ENCODE data around the gene PTRH2.
A peak's percentile ranks its signal among the peaks of the same experiment; 100 is the strongest.
"Not testable (repeated sequence)": the region's sequence is repeated elsewhere in the genome, so short reads cannot be mapped to it uniquely, and the experiment has no call there.

Gene PTRH2

DNA sequence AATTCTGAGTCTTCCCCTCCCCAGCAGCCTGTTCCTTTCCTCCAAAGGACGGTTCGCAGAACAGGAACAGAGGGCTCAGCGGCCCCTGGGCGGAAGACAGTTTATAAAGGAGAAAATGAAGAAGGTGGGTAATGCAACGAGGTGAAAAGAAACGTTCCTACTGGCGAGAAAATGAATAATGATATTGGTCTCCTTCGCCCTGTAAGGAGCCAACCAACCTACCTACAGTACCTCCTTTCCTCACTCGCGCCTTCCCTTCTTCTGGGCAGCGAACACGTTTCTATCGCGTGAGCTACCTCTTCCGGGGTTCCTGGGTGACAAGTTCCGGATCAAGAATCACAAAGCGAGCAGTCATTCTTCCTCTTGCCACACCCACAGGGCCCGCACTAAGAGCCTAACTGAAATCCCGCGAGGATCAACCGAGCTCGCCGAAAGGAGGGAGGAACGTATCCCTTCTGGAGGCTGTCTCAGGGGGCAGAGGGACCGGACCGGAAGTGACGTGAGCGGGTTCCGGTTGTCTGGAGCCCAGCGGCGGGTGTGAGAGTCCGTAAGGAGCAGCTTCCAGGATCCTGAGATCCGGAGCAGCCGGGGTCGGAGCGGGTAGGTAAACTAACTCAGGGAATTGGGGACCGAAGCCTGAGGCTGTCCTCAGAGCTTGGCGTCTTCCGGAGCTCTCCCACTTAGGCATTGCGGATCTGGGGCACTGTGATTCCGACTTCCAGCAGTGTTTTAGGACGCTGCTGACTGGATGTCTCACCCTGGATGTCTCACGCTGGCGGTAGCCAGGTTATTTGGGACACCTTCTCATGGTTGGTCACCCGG, at the start of gene PTRH2, which contains the start of gene VMP1:
PTRH2 (minus strand) TSS at position 282 of the 822 bp plus-strand sequence. CDS start 9,452 bp downstream, outside the sequence.
VMP1 (plus strand) TSS at position 506 of the 822 bp plus-strand sequence. CDS start 23,793 bp downstream, outside the sequence.
- DNase-seq: peak; percentile 84

DNA sequence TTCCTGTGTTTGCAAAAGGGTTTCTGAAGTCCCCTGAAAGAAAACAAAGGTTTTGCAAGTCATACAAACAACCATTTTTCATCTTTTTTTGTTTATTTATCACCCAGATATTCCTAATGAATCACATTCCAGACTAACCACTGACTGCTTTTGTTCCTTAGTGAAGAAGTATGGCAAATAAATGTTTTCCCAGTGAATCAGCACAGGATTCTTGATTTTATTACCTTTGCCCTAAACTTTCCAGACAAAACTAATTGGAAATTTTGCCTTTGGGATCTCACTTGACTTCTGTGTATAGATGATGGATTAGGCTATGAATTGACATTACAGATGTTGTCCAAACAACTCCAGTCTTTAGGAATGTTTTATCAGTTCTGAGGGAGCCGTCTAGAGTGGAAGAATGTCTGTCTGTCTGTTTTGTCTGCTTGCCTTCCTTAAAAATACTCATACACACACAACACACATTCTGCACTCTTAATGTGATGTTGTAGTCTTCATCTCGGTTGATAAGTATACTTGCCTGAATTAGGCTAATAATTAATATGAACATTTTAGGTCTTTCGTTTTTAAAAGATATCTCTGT, 49.1 kb upstream of the PTRH2 start:
- DNase-seq: no peak

DNA sequence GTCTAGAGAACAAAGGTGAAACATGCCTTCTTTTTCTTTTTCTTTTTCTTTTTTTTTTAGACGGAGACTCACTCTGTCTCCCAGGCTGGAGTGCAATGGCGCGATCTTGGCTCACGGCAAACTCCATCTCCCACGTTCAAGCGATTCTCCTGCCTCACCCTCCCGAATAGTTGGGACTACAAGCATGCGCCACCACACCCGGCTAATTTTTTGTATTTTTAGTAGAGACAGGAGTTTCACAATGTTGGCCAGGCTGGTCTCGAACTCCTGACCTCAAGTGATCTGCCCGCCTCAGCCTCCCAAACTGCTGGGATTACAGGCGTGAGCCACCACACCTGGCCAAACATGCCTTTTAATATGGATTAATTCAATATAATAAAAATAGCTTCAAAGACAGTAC, 47.8 kb upstream of the PTRH2 start:
- DNase-seq: not testable (repeated sequence)

DNA sequence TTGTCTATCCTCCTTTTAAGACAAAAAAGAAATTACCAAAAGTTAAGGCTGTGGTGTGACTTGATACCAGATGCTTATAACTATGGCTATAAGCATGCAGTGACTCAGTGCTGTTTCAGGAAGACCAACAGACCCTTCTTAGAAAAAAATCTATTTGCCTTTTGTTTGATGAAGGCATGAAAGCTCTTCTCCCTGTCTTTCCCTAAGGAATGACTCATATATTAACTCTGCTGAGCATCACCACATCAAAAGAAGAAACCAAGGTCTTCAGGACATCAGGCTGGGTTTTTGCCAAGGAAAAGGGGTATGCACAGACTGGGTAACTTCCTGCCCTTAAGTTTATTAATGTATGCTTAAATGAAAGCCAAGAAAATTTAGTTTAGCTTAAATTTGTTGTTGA, 47.3 kb upstream of the PTRH2 start:
- DNase-seq: no peak

DNA sequence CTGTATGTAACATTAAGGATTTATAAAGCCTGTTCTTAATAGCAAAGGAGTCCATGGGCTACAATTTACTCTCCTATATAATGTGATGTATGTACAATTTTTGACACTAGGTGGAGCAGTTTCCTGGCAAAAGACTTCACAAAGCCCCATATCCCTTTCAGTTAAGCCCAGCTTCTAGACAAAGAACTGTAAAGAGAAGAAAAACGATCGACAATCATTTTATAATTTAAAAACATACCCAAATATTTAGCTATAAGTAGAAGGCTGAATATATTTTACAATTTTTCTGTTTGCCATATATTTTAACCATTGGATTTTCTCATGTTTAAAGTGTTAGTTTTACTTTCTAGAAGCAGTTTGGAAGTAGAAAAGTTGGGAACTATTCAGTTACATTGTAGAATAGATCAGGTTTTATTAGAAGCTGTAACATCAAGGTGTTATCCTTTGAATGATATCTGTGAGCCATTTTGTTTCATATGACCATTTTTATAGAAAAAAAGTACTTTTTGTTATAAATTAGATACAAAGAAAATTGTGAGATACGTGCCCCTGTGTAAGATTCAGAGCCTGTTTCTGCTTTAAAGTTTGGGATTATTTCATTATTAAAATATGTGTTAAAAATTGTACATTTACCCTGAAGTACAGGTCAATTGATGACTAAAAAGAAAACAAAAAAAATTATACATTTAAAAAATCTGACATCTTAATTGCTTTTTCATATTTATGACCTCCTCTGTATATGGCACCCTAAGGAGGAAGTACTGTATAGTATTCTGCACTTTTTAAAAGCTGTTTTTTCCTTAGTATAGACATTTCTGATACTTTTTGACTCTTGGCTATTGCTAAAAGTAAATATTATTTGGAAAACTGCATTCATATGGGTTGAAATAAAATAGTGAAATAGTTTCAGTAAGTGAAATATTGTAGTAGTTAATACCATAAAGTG, 46.6 kb upstream of the PTRH2 start:
- DNase-seq: no peak

DNA sequence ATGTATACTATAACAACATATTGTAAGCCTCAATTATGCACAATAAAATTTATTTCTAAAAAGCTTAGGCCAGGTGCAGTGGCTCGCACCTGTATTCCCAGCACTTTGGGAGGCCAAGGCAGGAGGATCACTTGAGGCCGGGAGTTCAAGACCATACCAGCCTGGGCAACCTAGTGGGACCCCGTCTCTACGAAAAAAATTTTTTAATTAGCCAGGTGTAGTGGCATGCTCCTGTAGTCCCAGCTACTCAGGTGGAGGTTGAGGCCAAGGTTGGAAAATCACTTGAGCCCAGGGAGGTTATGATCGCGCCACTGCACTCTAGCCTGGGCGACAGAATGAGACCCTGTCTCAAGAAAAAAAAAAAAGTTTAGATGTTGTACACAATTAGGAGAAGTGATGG, 45.7 kb upstream of the PTRH2 start:
- no peak for DNase-seq

DNA sequence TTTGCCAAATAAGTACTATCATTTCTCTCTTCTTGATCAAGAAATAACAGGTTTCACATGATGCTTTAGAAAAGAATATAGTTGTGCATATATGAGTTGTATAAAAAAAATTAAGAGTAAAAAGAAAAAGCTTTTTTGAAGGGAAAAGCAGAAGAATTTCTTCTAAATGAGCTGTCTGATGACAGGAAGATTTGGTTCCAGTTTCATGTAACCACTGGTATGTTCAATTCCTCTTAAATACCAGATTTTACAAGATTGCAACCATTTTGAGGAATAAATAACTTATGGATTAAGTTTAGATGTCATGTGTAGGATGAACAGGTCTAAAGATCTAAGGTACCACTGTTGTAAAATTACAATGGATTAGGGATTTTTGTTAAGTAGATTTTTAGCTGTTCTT, 45.2 kb upstream of the PTRH2 start:
- no peak for DNase-seq

DNA sequence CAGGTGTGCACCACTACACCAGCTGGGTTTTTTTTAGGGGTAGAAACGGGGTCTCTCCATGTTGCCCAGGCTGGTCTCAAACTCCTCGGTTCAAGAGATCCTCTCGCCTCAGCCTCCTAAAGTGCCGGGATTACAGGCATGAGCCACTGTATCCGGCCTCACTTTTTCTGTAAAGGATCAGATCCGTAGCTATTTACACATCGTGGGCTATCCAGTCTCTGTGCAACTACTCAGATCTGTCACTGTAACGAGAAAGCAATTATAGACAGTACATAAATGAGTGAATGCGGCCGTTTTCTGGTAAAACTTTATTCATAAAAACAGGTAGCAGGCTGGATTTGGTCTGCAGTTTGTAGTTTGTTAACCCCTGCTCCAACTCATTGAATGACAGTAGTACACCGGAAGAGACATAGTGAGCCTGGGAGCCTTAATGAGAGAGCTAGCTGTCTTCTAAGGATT, 44.8 kb upstream of the PTRH2 start:
- no peak for DNase-seq

DNA sequence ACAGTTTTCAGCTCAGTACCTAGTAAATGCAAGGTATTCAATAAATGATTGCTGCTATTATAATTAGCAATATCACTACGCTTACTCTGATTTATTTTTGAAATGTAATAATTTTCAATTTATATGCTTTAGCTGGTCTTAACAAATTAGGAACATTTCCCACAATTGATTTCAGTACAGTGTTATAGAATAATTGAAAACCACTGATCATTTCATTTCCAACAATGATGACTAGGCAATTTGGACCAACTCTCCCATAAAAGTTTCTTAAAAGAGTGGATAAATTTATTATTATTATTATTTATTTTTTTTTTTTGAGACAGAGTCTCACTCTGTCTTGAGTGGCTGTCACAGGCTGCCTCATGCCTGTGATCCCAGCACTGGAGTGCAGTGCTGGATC, 41.4 kb upstream of the PTRH2 start:
- DNase-seq: no peak

DNA sequence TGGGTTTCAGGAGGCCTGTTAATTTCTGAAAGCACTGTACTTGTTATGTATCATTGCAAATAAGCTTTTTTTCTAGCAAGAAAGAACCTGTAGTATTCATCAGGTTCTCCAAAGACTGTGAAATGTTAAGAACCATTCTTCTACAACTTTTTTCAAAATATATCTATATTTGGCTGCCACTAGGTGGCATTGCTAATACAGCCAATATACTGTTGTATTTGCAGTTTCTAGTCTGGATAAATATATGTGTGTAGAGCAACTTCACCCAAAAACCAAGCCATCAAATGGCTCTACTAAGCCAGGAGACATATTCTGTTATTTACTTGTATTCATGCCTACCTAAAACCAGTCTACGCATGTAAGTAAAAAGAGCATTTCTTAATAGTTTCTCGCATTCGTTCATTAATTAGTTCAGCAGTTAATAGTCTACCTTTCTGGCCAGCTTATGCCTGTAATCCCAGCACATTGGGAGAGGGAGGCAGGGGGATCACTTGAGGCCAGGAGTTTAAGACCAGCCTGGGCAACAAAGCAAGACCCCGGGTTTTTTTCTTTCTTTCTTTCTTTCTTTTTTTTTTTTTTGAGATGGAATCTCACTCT, 39.7 kb upstream of the PTRH2 start:
- DNase-seq: no peak

DNA sequence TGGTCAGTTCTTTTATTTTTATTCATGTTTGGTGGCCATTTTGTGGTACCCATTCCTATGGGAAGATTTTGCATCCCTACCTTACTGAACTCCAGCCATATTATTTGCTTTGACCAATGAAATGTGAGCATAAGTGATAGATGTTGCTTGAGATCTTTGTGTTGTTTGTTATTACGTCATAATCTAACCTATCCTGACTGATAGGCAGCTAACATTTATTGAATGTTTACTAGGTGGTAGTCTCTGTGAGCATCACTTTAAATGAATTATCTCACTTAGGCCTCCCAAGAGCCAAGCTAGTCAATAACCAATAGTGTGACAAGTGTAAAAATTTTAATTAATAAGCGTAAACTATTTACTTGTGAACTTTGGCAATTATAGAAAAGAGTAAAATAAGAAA, 37.8 kb upstream of the PTRH2 start:
- DNase-seq: no peak

DNA sequence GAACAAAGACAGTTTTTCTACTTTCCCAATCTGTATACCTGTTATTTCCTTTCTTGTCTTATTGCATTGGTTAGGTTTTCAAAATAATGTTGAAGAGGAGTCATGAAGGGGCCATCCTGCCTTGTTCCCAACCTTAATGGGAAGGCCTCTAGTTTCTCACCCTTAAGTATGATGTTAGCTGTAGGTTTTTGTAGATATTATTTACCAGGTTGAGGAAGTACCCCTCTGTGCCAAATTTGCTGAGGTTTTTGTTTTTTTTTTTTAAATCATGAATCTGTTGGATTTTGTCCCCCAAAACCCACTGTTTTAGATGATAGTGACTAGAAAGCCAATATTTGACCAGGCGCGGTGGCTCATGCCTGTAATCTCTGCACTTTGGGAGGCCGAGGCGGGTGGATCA, 36.6 kb upstream of the PTRH2 start:
- DNase-seq: no peak

DNA sequence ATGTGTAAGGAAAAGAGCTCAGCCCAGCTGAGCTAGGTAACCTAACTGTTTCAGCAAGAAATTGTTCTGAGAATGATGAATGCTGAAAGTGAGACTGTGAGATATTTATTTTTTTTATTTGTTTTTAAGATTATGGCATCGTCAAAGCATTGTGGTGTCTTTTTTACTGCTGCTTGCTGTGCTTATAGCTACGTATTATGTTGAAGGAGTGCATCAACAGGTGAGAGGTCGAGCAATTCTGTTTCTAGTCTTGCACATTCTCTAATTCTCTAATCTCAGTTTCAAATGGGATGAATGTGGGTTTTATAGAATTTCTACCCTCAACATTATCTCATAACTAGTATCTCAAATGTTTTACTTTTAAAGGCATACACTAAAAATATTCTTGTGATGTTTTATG, 30.1 kb upstream of the PTRH2 start:
- no peak for DNase-seq

DNA sequence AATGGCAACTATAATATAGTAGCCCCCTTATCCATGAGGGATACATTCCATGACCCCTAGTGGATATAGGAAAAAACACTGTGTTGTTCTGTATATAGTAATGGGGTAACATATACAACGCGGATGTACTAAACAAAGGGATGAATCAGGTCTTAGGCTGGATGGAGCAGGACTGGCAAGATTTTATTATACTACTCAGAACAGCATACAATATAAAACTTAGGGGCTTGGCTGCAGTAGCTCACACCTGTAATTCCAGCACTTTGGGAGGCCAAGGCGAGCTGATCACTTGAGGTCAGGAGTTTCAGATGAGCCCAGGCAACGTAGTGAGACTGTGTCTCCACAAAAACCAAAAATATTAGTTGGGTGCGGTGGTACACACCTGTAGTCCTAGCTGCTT, 27.0 kb upstream of the PTRH2 start:
- DNase-seq: no peak

DNA sequence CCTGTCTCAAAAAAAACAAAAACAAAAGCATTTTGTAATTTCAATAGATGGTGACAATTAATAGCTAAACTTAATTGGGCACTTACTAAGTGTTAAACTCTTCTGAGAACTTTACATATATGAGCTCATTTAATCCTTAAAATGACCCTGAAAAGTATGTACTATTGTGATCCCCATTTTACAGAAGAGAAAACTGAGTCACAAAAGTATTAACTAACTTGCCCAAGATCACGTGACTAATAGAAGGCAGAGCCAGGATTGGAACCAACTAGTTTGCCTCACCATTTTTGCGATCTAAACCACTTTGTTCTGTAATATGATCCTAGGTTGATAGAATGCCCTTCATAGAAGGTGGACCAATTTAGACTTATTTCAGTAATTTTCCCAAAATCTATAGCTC, 26.5 kb upstream of the PTRH2 start:
- no peak for DNase-seq

DNA sequence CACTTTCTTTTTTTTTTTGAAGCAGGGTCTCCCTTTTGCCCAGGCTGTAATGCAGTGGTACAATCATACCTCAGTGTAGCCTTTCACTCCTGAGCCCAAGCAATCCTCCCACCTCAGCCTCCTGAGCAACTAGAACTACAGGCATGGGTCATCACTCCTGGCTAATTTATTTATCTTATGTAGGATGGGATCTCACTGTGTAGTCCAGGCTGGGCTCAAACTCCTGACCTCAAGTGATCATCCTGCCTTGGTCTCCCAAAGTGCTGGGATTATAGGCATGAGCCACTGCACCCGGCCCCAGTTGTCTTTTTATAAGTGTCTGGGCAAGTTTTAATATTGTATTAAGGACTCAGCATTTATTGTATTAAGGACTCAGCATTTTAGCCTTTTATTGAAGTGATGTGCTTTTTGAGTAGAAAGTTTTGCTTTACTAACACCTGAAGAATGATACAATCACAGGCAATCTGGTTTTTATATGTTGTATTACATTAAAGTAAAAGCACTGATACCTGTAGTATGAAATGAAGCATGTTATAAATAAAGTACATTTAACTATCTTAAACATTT, 23.1 kb upstream of the PTRH2 start:
- DNase-seq: no peak

DNA sequence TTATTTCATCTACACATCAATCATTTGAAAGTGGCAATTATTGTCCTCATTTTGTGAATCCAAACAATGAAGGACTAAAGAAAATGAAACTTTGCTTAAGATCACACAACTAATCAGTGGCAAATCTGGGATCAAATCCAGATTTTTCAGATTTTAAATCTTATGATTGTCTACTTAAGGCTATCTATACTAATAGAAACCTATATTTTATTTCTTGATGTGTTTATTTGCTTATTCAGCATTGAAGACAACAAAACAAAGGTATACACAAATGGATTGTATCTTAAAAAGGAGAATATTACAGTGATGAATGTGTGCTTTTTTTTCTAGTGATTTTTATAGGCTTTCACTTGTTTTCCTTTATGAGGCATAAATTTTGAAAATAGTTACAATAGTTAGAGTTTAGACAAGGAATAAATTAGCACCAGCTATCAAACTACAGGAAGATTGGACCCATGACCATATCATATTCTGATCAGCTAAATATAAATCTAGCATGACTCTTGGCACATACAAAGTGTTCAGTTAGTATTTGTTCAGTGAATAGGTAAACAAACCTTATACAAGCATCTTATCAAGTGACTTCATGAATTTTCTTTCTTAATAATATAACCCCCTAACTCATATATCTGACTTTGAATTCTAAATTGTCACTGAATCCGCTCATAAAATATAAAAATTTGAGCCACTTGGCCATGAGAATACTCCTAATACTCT, 20.7 kb upstream of the PTRH2 start:
- DNase-seq: no peak

DNA sequence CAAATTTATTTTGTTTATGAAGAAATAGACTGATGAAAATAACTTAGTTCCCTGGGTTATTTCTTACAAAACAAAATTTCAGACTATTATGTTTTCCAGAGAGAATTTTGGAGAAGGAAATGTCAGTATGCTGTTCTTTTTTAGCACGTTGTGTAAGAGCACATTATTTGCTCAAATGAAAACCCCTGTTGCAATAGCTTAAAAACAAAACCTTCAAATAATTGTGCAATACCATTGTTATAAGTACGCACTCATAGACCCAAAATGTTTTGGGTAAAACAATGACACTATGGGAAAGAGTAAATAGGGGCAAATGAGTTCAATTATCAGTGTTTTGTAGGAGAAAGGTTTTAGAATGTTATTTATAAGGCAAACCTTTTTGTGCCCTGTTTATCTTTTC, 18.5 kb upstream of the PTRH2 start:
- no peak for DNase-seq

DNA sequence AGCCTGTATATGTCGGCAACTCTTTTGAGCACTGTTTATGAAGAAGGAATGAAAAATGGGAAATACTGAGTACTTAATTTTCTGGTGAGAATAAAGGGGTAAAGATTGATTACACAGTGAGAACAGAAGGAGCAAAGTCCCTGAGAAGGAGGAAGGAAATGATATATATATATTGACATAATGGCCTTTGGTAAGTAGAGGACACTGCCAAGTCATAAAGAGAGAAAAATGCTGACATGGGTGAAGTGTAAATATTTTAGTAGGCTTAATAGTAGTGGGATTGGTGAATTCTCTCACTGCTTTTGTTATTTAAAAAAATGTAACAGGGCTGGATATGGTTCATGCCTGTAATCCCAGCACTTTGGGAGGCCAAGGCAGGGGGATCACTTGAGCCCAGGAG, 16.4 kb upstream of the PTRH2 start:
- DNase-seq: no peak

DNA sequence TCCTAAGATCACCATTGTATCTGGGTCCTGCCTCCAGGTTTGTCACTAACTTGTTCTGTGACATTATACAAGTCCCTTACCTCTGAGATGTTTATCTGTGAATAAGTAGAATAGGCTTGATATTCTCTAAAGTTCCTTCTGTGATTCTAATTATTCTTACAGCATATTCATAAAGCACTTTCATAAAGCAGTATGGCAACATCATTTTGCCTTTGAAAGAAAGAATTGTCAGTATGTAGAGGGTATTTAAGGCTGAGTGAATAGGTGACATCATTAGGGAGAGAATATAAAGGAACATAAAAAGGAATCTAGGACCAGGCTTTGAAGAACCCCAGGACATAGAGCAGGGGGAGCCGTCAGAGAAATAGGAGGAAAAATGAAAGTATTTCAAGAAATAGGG, 15.8 kb upstream of the PTRH2 start:
- DNase-seq: no peak

DNA sequence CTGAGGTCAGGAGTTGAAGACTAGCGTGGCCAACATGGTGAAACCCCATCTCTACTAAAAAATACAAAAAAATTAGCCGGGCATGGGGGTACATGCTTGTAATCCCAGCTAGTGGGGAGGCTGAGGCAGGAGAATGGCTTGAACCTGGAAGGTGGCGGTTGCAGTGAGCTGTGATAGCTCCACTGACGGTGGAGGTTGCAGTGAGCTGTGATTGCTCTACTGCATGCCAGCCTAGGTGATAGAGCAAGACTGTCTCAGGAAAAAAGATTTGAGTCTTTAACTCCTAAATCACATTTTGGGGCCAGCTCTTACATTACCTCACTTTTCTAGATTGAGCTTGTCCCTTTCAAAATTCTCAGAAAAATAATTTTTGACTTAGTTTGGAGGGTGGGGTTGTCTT, 15.4 kb upstream of the PTRH2 start:
- no peak for DNase-seq

DNA sequence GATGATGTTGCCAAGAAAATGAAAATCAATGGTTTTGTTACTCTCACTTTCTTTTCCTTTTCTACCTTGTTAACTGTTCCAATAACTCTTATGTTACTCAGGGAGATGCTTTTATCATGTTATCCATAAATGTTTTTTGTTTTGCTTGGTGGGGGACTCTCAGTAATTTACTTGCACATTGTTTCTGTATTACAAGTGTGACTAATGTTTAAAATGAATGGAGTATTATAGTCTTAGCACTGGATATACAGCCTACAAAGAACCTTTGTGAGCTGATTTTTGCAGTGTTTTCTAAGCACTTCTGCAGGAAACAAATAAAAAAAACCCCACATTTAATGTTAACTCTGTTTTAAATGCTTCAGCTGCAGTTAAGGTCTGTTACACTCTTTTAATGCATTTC, 12.3 kb upstream of the PTRH2 start:
- DNase-seq: no peak

Data from activated T-cell treated with anti-CD3 and anti-CD28 coated beads, Interleukin-2, amount 50 U/mL, for 1 hour (primary cell).